ENCODE measurements around the gene CLIP2.
"Not testable (repeated sequence)": the region's sequence is repeated elsewhere in the genome, so short reads cannot be mapped to it uniquely, and the experiment has no call there.

Gene CLIP2

GRCh38 chr7:74289018-74289658, at the start of gene CLIP2:
CLIP2 (plus strand) TSS chr7:74289407; CDS start chr7:74317547, 28,140 bp downstream.
- peak; percentile 71 for DNase-seq (ENCODE audit: low read depth)

DNA sequence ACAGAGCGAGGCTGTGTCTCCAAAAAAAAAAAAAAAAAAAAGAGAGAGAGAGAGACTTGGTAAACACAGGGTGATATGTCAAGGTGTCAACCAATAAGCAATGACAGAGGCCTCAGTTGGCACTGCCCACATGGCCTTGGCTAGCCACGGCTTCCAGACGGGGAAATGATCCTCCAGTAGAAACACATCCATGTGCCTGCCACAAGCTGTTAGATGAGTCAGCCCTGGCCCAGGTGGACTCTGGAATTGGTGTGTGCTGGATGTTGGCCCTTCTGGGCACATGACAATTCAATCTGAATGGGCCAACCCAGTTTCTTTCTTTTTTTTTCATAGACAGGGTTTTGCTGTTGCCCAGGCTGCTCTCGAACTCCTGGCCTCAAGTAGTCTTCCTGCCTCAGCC, 48.7 kb upstream of the CLIP2 start:
- no peak for DNase-seq (ENCODE audit: low read depth)

DNA sequence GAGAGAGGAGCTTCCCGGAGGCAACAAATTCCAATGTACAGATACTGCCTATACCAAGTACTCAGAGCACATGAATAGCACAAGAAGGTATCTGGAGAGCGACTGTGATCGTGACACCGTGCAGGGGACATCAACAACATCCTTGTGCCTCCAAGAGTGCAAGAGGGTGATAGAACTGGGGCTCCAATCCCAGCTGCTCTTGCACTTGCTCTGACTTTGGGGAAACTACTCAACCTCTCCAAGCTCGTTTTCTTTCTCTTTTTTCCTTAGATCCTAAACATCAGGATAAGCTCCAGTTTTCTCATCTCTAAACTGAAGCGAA, 47.1 kb upstream of the CLIP2 start:
- DNase-seq (ENCODE audit: low read depth): no peak

GRCh38 chr7:74246497-74246896, 42.7 kb upstream of the CLIP2 start:
- no peak for DNase-seq (ENCODE audit: low read depth)

- no peak for DNase-seq (ENCODE audit: low read depth)
Measured at GRCh38 chr7:74248156-74248555, 41.1 kb upstream of the CLIP2 start.

- not testable (repeated sequence) for DNase-seq (ENCODE audit: low read depth)
Measured at GRCh38 chr7:74249058-74249457, 40.1 kb upstream of the CLIP2 start.

DNA sequence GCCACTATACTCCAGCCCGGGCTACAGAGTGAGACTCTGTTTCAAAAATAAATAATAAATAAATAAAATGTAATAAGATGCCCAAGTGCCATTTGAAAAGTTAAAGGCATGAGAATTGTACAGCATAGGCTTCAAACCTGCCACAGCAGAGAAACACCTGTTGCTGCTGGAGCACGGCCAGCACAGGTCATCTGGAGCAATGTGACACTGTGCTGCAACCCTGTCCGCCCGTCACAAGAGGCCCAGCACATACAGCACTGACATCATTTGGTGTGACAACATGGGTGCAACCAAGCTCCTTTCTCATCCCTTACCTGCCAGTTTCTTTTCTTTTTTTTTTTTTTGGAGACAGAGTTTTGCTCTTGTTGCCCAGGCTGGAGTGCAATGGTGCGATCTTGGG, 36.3 kb upstream of the CLIP2 start:
- no peak for DNase-seq (ENCODE audit: low read depth)

DNA sequence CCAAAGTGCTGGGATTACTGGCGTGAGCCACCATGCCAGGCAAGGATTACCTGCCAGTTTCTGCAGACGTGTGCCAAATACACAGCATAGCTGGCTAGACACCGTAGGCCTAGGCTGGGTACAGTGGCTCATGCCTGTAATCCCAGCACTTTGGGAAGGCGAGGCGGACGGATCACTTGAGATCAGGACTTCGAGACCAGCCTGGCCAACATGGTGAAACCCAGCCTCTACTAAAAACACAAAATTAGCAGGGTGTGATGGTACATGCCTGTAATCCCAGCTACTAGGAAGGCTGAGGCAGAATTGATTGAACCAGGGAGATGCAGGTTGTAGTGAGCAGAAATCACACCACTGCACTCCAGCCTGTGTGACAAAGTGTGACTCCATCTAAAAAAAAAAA, 35.9 kb upstream of the CLIP2 start:
- DNase-seq (ENCODE audit: low read depth): no peak

GRCh38 chr7:74253835-74254128, 35.4 kb upstream of the CLIP2 start:
- no peak for DNase-seq (ENCODE audit: low read depth)

- DNase-seq (ENCODE audit: low read depth): peak; percentile 97
Measured at GRCh38 chr7:74254129-74254857, 34.9 kb upstream of the CLIP2 start, which contains the start of gene RFC2. RFC2 (minus strand) TSS chr7:74254399; CDS start chr7:74254383, 16 bp downstream.

GRCh38 chr7:74254858-74255379, 34.3 kb upstream of the CLIP2 start:
- no peak for DNase-seq (ENCODE audit: low read depth)

DNA sequence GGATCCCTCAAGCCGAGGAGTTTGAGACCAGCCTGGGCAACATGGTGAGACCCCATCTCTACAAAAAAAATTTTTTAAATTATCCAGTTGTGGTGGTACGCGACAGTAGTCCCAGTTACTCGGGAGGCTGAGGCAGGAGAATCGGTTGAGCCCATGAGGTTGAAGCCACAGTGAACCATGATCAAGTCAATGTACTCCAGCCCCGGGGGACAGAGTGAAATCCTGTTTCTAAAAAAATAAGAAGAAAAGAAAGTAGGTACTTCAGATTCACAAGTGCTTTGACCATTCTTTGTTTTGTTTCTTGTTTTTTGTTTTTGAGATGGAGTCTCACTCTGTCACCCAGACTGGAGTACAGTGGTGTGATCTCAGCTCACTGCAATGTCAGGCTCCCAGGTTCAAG, 33.7 kb upstream of the CLIP2 start:
- not testable (repeated sequence) for DNase-seq (ENCODE audit: low read depth)

- DNase-seq (ENCODE audit: low read depth): no peak
Measured at GRCh38 chr7:74256491-74257408, 32.5 kb upstream of the CLIP2 start.

DNA sequence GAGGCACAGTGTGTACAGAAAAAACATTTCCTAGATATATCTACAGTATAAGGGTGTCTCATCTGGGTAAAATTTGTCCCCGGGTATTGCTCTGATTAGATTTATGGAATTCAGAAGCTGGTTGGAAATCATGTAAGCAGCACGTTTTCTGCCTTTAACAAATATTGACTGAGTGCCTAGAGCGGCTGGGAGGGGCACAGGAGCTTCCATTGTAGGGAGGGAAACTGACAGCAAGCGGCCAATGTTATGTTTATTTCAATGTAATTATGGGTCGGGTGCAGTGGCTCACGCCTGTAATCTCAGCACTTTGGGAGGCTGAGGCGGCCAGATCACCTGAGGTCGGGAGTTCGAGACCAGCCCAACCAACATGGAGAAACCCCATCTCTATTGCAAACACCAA, 30.6 kb upstream of the CLIP2 start:
- no peak for DNase-seq (ENCODE audit: low read depth)

DNA sequence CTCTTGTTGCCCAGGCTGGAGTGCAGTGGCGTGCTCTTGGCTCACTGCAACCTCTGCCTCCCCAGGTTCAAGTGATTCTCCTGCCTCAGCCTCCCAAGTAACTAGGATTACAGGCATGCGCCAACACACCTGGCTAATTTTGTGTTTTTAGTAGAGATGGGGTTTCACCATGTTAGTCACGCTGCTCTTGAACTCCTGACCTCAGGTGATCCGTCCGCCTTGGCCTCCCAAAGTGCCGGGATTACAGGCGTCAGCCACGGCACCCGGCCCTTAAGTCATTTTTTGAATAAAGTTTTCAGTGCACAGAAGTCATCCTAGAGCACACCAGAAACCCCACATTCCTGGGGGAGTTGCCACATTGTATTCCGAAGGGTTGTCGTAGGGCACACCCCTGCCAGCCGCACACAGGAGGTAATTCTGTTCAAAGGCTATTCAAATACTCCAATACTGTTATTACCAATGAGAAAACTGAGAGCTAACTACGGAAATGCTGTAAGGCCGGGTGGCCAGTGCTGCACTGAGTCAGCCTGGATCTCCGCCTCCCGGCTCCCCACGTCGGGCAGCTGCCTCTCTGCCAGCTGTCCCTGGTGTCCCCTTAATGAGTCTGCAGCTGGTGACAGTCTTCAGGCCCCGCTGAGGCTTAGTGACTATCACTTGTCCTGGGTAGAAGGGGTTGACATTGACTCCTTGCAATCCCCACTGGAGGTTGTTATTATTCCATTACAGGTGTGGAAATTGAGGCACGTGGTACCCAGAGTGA, 26.4 kb upstream of the CLIP2 start:
- DNase-seq (ENCODE audit: low read depth): no peak

DNA sequence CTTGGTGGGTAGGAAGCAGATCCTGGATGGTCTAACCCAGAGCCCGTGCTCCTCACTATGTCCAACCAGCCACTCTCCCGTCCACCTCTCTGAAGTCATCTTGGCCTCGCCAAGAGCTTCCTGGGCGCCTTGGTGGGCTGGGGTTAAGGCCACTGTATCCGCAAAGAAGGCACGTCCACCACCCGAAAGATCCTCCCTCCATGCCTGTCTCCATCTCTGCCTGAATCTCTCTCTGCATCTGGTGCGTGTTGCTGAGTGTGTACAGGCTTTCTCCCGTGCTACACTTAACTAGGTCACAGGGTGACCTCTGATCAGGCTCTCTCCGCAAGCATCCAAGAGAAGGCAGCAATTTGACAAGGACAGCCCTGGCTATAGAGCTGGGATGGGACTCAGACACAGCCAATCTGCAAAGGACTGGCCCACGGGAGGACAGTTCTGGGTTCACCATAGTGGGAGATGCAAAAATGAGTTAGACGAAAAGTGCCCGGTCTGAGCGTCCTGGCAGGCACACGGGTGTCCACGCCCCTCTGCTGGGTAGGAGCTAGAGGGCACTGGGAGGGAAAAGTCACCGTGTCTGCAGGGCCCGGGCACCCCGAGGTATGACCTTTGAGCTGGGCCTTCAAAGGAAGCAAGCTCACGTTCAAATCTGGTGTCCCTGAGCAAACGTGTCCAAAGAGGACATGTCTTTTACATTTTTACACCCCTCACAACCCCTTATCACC, 25.6 kb upstream of the CLIP2 start:
- no peak for DNase-seq (ENCODE audit: low read depth)

DNA sequence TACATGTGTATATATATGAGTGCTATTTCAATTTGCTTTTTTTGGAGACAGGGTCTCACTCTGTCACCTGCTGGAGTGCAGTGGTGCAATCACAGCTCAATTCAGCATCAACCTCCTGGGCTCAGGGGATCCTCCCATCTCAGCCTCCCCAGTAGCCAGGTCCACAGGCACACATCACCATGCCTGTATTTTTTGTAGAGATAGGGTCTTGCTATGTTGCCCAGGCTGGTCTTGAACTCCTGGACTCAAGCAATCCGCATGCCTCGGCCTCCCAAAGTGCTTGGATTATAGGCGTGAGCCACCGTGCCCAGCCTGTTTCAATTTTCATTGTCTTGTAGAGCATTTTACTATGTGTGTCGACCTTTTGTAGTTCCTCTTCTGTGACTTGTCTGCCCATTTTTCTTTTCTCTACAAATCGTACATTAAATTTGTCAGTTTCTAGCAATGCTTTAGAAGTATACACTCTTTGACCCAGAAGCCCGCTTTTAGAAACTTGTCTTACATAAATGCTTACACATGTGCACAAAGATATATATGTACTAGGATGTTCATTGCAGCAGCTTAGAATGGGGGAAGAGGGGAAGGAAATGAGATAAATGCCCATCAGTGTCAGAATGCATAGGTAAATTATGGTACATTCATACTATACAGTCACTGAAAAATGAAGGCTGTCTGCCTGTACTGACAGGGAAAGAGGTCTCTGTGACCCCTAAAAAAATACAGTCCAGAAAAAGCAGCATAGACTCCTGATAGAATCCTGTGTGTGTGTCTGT, 22.8 kb upstream of the CLIP2 start:
- no peak for DNase-seq (ENCODE audit: low read depth)

- no peak for DNase-seq (ENCODE audit: low read depth)
Measured at GRCh38 chr7:74267756-74268565, 21.2 kb upstream of the CLIP2 start.

- peak; percentile 52 for DNase-seq (ENCODE audit: low read depth)
Measured at GRCh38 chr7:74269757-74270277, 19.4 kb upstream of the CLIP2 start.

Measured in activated T-cell treated with anti-CD3 and anti-CD28 coated beads for 24 hours (primary cell).